Thoracic aorta (tissue), 2 donors: Measurements from ENCODE around the gene HAUS1. TPM values are rescaled to one million over a fixed set of nuclear protein-coding genes. Genes with fewer than 3 reads are reported as not detected.
A peak's percentile ranks its signal among the peaks of the same experiment; 100 is the strongest.
"Not testable (repeated sequence)": the region's sequence is repeated elsewhere in the genome, so short reads cannot be mapped to it uniquely, and the experiment has no call there.

Experiments used
- ATAC-seq: fragments of 150-250 bp; one replicate; pipeline ENCODE4 v1.8.0; 2017; ENCODE audit warnings: low read depth; ENCODE audit not compliant: insufficient number of reproducible peaks, low FRiP score
- DNase-seq: peaks from one replicate; pipeline ENCODE4 v3.0.0-alpha.2; 2020; ENCODE audit warnings: low spot score
- H3K27ac ChIP-seq, 2 donors: fragments of 200-600 bp; sonication (generic); 1 replicate in 1 of 2; 2 replicates in 1 of 2; pipeline ENCODE4 v1.5.1; 2016; ENCODE audit warnings: mild to moderate bottlenecking in 2 of 2, moderate library complexity in 2 of 2
- H3K27me3 ChIP-seq: fragments of 200-600 bp; sonication (generic); replicated peaks from 2 replicates; pipeline ENCODE4 v1.6.0; 2016; ENCODE audit warnings: mild to moderate bottlenecking; ENCODE audit not compliant: insufficient read depth
- H3K36me3 ChIP-seq: fragments of 200-600 bp; sonication (generic); one replicate; pipeline ENCODE4 v1.5.1; 2016
- H3K4me1 ChIP-seq, 2 donors: fragments of 200-600 bp; sonication (generic); 1 replicate in 1 of 2; 2 replicates in 1 of 2; pipeline versions ENCODE4 v1.5.1 to v1.6.0; 2016; ENCODE audit warnings: low read depth in 2 of 2, mild to moderate bottlenecking in 1 of 2; ENCODE audit not compliant: control insufficient read depth in 1 of 2
- H3K4me3 ChIP-seq: fragments of 200-600 bp; sonication (generic); 2 replicates; pipeline ENCODE4 v1.5.1; 2016; ENCODE audit warnings: mild to moderate bottlenecking
- H3K9me3 ChIP-seq: fragments of 200-600 bp; sonication (generic); 2 replicates; pipeline ENCODE4 v1.5.1; 2016
- total RNA-seq, 2 donors: library from RNA; depleted of rRNA; stranded (reverse); fragments of >200 nt; gene quantifications; one replicate each; pipeline versions ENCODE4 v1.1.0 to v1.2.3, GENCODE V29; 2016
- TF ChIP-seq, protein P1 (sequence below): fragments of 200-600 bp; sonication (generic); IDR thresholded peaks from one replicate; pipeline ENCODE4 v1.5.1; 2019; ENCODE audit warnings: antibody characterized with exemption

Gene HAUS1
- total RNA-seq, 2 donors from 2014 or later: 12.9 to 21.3 TPM

DNA sequence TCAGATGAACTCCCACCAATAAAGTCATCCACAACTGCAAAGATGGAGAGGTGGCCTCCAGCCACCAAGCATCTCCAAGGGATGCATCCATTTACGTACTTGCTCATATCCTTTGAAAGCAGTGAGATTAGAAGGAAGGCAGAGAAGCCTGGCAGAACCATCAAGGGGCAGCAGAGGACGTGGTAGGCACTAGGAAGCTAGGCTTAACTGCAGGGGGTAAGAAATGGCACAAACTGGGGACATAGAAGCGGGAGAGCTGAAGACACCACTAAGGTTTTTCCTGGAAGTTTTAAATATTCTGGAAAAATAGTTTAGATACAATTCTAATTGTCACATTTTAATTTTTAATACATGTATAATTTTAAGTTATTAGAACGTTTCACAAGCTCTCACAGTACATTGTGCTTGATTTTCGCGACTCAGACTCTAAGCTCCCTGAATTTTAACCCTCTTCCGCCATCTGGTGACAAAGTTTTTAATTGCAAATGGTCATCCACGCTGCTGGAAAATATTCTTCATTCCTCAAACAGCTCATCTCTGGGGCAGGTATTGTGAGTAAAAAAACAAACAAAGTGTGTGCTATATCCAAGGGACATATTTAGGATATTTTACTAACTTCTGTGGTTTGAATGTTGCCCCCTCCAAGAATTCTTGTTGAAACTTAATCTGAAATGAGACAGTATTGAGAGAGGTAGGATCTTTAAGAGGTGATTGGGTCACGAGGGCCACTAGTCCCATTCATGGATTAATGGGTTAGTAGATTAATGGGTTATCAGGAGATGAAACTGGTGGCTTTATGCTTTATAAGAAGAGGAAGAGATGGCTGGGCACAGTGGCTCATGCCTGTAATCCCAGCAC lies 30.5 kb upstream of the HAUS1 start:
- H3K36me3 ChIP-seq: no peaks in the 10 kb centered on the region
- peaks cover 7 to 25% of the 10 kb centered on the region in 2 donors for H3K4me1 ChIP-seq
- H3K27ac ChIP-seq: no peak overlapping the region
- no peak for ATAC-seq
- no peak for DNase-seq
- H3K9me3 ChIP-seq: no peaks in the 10 kb centered on the region
- TF ChIP-seq, protein P1, sequence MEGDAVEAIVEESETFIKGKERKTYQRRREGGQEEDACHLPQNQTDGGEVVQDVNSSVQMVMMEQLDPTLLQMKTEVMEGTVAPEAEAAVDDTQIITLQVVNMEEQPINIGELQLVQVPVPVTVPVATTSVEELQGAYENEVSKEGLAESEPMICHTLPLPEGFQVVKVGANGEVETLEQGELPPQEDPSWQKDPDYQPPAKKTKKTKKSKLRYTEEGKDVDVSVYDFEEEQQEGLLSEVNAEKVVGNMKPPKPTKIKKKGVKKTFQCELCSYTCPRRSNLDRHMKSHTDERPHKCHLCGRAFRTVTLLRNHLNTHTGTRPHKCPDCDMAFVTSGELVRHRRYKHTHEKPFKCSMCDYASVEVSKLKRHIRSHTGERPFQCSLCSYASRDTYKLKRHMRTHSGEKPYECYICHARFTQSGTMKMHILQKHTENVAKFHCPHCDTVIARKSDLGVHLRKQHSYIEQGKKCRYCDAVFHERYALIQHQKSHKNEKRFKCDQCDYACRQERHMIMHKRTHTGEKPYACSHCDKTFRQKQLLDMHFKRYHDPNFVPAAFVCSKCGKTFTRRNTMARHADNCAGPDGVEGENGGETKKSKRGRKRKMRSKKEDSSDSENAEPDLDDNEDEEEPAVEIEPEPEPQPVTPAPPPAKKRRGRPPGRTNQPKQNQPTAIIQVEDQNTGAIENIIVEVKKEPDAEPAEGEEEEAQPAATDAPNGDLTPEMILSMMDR: peak; percentile 53
- no peak overlapping the region for H3K4me3 ChIP-seq
- no peaks in the 10 kb centered on the region for H3K27me3 ChIP-seq

DNA sequence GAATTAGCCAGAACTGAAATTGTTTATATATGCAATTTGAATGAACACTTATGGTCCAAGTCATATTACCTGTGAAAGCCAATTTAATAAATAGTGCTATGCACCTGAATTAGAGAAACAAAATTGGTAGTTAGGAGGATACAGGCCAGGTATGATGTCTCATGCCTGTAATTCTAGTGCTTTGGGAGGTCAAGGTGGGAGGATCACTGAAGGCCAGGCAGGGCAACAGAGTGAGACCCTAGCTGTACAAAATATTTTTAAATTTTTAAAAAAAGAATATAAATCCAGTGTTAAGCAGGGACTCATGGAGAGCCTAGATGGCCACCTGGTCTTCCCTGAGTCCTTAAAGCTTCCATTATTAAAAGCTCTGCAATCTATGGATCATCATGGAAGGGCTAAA lies 24.8 kb upstream of the HAUS1 start:
- Histone ChIP-seq H3K27me3 (no peaks in the 10 kb centered on the region), H3K36me3 (peaks cover 28% of the 10 kb centered on the region), H3K27ac (no peak overlapping the region), H3K4me3 (no peak overlapping the region), H3K9me3 (no peaks in the 10 kb centered on the region), H3K4me1 (no peaks in the 10 kb centered on the region)
- no peak for ATAC-seq
- TF ChIP-seq, protein P1: no peak
- no peak for DNase-seq

DNA sequence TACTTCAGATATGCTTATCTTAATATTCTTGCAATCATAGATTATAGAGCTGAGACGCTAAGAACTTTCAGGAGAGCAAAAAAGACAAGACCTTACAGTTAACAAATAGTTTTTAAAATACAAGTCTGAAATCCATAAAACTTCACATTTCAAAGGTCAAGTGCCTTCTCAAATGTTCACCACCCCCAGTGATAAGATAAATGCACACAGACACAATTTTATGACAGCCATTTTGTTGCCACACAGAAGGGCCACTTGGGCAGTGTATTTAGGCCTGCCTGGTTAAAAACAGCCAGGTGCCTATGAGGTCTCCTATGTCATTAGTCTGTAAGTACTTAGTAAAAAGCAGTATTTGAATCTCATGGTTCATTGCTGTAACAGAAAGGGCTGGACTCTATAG lies 24.0 kb upstream of the HAUS1 start:
- DNase-seq: no peak
- Histone ChIP-seq H3K27ac (no peak overlapping the region), H3K4me3 (no peak overlapping the region), H3K36me3 (peaks cover 36% of the 10 kb centered on the region), H3K4me1 (no peaks in the 10 kb centered on the region), H3K27me3 (no peaks in the 10 kb centered on the region), H3K9me3 (no peaks in the 10 kb centered on the region)
- TF ChIP-seq, protein P1: no peak
- no peak for ATAC-seq

DNA sequence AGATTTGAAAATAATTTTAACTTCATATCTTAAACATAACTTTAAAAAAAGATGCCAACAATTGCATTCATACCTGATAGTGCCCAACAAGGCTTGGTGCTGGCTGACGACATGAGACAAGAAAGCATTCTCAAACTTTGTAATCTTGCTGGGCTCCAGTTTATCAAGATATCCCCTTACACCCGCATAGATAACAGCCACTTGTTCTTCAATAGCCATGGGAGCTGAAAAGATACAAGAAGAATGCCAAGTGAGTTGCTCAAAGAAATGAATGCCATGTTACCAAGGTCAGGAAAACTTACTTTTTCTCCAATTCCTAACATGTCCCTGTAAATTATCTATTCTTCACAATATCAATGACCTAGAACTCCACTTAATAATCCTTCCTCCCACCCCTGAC lies 19.8 kb upstream of the HAUS1 start:
- ATAC-seq (no peak), DNase-seq (no peak)
- TF ChIP-seq, protein P1: no peak
- Histone ChIP-seq H3K27me3 (no peaks in the 10 kb centered on the region), H3K4me3 (no peak overlapping the region), H3K4me1 (no peaks in the 10 kb centered on the region), H3K36me3 (peaks cover 78% of the 10 kb centered on the region), H3K9me3 (no peaks in the 10 kb centered on the region), H3K27ac (no peak overlapping the region)

DNA sequence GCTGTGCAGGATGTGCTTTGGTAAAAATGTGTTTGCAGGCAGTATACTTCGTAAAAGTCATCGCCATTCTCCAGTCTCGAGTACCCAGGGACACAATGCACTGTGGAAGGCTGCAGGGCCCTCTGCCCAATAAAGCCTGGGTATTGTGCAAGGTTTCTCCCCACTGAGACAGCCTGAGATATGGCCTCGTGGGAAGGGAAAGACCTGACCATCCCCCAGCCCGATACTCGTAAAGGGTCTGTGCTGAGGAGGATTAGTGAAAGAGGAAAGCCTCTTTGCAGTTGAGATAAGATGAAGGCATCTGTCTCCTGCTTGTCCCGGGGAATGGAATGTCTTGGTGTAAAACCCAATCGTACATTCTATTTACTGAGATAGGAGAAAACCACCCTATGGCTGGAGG lies 15.7 kb upstream of the HAUS1 start:
- not testable (repeated sequence) for ATAC-seq, H3K4me3 ChIP-seq, H3K27ac ChIP-seq, H3K27me3 ChIP-seq, DNase-seq, H3K9me3 ChIP-seq, H3K4me1 ChIP-seq
- peaks cover 77% of the 10 kb centered on the region for H3K36me3 ChIP-seq
